HG03521 (cell line): Measurements from ENCODE around the gene CEACAM1.
"Not testable (repeated sequence)": the region's sequence is repeated elsewhere in the genome, so short reads cannot be mapped to it uniquely, and the experiment has no call there.

ENCODE experiments used
- ATAC-seq: cut with Tn5 transposase; IDR thresholded peaks from one replicate; pipeline ENCODE4 v1.9.1; 2021; ENCODE audit warnings: mild to moderate bottlenecking, moderate library complexity; ENCODE audit not compliant: unreplicated experiment

Gene CEACAM1

DNA sequence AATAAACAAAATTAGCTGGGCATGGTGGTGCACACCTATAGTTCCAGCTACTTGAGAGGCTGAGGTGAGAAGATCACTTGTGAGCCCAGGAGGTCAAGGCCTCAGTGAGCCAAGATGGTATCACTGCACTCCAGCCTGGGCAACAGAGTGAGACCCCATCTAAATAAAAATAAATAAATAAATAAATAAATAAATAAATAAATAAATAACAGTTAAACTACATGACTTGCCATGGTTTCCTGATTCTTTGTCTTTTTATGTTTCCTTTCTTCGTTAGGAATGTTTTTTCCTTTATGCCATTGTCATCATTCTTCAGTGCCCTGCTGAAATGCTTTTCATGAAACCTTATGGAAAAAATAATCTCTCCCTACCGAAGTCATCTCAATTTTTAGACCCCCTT lies 50.3 kb downstream of the CEACAM1 start:
- ATAC-seq = no peak

DNA sequence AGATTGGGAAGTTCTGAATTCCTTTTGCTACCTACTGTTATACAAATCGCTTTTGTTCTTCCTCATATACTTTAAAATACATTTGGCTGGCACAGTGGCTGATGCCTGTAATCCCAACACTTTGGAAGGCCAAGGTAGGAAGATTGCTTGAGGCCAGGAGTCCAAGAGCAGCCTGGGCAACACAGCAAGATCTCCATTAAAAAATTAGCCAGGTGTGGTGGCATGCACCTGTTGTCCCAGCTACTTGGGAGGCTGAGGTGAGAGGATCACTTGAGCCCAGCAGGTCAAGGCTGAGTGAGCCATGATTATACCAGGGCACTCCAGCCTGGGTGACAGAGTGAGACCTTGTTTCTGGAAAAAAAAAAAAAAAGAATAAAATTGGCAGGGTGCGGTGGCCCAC lies 51.2 kb downstream of the CEACAM1 start:
- no peak for ATAC-seq

DNA sequence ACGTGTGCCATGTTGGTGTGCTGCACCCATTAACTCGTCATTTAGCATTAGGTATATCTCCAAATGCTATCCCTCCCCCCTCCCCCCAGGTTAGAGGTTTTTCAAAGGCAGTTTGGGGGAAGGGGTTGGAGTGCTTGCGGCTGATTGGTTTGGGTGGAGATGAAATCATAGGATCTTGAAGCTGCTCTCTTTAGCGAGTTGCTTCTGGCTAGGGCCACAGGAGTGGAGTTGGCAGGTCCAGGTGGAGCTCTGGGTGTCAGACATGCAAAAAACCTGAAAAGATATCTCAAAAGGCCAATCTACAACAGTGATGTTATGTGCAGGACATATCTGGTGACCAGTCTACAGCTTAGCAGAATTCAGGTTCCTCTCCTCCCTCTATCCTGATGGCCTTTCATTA lies 52.9 kb downstream of the CEACAM1 start:
- no peak for ATAC-seq

DNA sequence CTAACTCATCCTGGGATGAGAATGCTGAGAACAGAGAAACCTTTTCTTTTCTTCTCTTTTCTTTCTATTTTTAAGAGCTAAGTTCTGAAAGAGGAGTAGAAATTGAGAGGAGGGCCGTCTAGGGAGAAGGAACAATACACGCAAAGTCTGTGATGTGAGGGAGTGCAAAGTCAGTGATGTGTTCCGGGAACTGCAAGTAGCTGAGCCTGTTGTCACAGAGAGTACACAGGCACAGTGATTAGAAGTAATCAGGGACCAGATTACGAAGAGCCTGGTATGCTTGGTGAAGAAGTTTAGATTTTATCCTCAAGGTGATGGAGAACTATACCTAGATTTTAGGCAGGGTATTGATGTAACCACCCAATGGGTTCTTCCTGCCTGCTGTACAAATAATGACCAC lies 53.5 kb downstream of the CEACAM1 start:
- no peak for ATAC-seq

DNA sequence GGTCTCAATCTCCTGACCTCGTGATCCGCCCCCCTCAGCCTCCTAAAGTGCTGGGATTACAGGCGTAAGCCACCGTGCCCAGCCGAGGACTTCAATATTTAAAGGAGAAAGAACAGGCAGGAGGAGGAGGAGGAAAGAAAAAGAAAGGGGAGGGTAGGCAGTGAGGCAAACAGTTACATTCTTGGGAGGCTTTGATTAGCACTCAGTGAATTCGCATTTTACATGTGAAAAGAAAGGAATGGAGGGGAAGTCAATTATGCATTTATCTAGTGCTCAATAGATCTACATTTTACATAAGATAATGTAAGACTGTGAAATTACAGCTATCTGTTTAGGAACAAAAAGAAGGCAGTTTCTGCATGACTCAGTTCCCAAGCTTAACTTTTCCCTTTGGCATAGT lies 54.6 kb downstream of the CEACAM1 start:
- no peak for ATAC-seq

DNA sequence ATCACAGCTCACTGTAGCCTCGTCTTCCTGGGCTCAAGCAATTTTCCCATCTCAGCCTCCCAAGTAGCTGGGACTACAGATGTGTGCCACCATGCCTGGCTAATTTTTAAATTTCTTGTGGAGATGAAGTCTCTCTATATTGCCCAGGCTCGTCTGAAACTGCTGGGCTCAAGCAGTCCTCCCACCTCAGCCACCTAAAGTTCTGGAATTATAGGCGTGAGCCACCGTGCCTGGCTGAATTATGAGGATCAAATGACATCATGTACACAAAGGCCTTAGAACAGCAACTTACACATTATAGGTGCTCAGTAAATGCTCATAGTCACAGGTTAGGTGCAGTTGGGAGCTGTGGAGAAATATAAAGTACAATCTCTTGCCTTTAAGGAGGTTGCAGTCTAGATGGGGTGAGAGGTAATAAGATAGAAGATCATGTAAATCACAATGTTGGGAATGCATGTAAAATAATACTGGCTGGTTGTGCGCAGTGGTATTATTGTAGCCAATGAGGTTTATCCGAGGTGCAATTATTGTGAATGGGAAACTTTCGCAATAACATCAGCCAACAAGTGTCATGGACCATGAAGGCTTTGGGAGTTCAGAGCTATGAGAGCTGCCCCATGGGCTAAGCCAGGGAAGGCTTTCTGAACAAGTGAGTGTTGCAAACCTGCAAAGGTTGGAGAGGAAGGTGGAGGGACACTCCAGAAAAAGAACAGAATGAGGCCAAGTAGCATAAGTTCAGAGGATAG lies 55.7 kb downstream of the CEACAM1 start:
- ATAC-seq = no peak

DNA sequence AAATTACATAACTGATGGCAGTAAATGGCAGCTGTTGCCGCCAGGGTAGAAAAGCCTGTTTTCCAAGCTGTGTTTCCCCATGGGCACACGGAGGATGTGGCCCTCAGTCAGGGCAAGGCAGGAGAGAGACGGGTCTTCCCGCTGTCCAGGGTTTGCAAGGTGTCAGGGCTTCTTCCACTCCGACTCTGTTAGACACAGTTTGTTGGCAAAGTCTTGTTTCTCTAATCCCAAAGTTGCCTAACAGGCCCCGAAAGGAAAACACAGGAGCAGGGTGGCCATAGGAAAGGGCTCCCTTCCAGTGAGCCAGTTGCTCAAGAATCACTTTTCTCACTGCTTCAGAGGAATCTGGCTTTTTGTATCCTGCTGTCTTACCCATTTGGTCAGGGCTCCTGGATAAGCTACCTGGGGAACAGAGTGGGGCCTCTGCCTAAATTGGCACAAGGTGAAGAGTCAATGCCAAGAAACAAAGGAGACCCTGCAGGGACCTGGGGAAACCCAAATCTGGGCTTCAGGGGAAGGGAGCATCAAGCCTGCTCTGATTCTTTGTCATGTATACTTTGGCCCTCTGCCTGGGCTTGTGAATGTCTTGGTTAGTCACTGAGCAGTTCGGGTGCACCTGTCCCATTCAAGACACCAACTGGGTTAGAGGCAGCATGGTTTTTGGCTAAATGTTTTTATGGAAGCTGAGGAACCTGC lies 56.6 kb downstream of the CEACAM1 start:
- ATAC-seq = no peak

DNA sequence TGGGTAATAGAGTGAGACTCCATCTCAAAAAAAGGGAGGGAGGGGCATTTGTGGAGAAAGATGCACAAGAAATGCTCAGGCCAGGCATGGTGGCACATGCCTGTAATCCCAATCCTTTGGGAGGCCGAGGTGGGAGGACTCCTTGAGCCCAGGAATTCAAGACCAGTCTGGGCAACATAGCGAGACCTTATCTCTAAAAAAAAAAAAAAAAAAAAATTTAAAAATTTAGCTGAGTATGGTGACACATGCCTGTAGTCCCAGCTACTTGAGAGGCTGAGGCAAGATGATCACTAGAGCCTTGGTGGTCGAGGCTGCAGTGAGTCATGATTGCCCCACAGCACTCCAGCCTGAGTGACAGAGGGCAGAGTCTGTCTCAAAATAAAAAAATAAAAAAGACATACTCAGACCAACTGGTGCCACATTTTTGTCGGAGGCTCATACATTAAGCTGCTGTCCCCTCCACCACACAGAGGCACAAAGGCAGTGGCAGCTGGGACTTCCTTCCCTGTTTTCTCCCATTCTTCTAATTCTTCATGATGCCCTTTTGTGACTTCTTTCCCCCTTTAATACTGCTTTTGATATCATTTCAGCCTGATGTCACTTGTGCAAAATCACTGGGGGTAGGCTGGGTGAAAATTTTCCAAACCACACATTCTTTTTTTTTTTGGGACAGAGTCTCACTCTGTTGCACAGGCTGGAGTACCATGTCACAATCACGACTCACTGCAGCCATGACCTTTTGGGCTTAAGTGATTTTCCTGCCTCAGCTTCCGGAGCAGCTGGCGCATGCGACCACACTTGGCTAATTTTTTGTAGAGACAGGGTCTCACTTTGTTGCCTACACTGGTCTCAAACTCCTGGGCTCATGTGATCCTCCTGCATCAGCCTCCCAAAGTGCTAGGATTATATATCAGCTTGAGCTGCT lies 58.7 kb downstream of the CEACAM1 start:
- no peak for ATAC-seq

DNA sequence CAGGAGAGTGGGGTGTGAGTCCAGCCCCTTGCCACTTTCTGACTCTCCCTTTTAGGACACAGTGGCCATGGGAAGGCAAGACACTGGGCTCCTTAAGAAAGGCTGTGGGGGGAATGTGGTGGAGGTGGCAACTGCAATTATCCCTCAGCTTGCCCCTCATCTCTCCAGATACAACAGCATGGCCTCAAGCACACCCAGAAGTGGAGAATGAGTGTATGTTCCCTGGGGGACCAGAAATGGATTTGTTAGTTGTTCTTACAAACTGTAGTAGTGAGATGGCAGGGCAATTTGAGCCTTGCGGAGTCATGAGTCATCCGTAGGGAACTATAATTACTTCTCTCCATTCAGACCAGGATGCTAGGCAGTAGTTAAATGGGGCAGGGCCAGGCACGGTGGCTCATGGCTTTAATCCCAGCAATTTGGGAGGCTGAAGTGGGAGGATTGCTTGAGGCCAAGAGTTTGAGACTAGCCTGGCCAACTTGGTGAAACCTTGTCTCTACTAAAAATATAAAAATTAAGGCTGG lies 59.9 kb downstream of the CEACAM1 start:
- ATAC-seq = no peak

DNA sequence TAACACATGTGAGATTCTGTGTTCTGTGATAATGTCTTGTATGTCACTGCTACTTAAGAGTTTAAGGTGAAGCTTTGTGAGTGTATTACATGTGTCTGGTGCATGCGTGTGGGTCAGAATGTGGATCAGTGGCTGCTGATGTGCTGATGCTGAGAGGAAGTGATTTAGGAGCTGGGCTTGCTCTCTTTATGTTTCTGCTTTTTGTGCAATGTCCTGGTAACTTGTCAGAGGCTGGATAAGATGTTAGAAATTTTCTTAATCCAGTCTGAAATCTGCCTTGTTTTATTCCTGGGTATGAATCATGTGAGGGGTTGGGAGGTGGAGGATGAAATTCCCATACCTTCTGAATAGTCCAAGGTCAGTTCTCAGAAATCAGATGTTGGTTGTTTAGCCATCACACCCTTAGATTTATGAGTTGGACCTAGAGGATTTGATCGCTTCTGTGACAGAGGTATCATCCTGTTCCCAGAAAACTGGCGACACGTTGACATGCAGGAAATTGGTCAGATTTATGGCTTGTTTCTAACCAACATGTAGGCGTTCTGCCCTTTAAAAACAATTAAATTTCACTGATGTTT lies 61.0 kb downstream of the CEACAM1 start:
- no peak for ATAC-seq

DNA sequence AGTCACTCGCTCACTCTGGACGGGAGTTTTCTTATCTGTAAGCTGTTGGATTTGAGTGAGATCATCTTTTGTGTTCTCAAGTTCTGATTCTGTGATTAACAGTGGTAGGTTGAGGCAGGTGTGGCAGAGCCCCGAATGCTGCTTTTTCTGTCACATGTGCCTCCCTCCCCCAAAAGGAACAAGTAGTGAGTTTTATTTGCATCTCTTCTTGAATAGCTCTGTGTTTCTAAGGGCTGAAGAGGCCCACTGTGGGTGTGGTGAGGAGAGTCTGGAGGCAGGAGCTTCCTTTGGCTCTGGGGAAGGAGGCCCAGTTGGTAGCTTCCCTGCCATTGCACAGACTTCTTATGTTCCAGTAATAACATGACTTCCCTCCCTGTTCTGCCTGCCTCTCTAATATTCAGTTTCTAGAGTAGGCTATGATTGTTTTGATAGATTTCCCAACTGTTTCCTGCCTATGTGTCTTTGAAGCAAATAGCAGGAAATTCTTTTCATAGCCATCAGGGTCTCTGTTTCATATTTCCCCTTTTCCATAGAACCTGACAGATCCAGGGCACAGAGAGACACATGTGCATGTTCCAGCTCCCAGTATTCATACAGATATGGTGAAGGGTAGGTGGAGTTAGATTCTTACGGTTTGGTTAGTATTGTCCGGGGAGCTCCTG lies 61.6 kb downstream of the CEACAM1 start:
- no peak for ATAC-seq

DNA sequence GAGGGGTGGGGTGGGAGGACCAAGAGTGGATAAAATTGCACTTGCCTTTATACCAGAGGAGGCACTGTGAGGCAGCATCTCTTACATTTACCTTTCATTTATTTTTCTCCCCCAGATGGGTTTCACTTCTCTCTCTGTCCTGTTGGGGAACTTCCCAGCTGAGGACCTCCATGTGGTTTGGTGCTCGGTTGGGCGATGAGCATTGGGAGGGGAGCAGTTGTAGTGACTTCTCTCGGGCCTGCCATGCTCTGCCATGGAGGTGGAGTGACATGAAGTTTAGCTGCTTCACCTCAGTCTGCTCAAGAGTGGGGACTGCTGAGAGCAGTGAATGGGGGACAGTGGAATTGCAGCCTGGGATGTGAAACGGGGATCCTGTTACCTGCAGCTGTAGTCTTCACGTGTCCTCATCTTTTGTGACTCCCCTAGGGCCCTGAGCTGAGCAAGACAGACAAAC lies 62.4 kb downstream of the CEACAM1 start:
- peak; percentile 62 for ATAC-seq

DNA sequence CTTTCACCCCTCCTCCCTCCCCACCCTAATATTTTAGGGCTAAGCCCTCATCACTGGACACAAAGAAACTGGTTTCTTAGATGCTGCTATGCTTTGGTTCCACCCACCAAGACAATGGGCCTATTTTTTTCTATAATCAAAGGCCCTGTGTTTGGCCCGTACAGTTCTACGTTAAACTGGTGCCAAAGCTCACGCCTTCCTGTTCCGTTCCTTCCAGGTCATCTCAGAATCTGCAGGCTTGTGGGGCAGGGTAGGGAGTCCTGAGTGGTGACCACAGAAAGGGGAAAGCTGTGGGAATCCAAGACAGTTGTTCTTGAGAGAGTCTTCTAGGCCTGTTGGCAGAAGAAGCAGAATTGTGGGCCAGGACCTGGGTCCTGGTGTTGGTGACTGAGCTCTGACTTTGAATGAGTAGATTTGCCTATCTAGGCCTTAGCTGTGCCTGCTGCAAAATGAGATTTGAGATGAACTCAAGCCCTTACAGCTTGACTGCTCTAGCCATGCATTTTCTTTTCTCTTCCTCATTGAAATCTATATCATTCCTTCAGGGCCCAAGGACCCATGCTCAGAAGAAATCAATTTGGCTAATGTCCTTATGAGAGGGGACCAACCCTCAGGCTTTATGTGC lies 66.5 kb downstream of the CEACAM1 start:
- ATAC-seq = no peak

DNA sequence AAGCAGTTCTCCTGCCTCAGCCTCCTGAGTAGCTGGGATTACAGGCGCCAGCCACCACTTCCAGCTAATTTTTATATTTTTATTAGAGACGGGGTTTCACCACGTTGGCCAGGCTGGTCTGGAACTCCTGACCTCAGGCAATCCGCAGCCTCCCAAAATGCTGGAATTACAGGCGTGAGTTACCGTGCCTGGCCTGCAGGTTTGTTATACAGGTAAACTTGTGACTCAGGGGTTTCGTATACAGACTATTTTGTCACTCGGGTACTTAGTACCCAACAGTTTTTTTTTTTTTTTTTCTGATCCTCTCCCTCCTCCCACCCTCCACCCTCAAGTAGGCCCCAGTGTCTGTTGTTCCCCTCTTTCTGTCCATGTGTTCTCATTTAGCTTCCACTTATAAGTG lies 67.0 kb downstream of the CEACAM1 start:
- not testable (repeated sequence) for ATAC-seq

DNA sequence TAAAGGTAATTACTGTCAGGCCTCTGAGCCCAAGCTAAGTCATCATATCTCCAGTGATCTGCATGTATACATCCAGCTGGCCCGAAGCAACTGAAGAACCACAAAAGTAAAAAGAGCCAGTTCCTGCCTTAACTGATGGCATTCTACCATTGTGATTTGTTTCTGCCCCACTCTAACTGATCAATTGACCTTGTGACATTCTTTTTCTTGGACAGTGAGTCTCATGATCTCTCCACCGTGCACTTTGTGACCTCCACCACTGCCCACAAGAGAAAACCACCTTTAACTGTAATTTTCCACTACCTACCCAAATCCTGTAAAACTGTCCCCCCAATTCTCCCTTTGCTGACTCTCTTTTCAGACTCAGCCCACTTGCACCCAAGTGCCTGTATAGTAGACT lies 68.4 kb downstream of the CEACAM1 start:
- no peak for ATAC-seq
